GM21528 (cell line): ENCODE measurements around the gene DMAP1.

ENCODE experiments used
- ATAC-seq: cut with Tn5 transposase; IDR thresholded peaks from one replicate; pipeline ENCODE4 v1.9.1; 2021; ENCODE audit warnings: mild to moderate bottlenecking, moderate library complexity; ENCODE audit not compliant: unreplicated experiment, low FRiP score

Gene DMAP1

GRCh38 chr1:44227211-44227610 lies 13.9 kb downstream of the DMAP1 start:
- ATAC-seq: no peak

- ATAC-seq: no peak
Observed at GRCh38 chr1:44228218-44228617, 14.9 kb downstream of the DMAP1 start.

GRCh38 chr1:44229435-44230167 lies 16.3 kb downstream of the DMAP1 start:
- ATAC-seq: no peak

GRCh38 chr1:44230796-44231195 lies 17.5 kb downstream of the DMAP1 start:
- ATAC-seq: no peak

- no peak for ATAC-seq
Observed at GRCh38 chr1:44233593-44233992, 20.3 kb downstream of the DMAP1 start.

- no peak for ATAC-seq
Observed at GRCh38 chr1:44235808-44236207, 22.5 kb downstream of the DMAP1 start.

GRCh38 chr1:44236490-44237272 lies 23.4 kb downstream of the DMAP1 start:
- ATAC-seq: no peak

- no peak for ATAC-seq
Observed at GRCh38 chr1:44237721-44238457, 24.6 kb downstream of the DMAP1 start.

- no peak for ATAC-seq
Observed at GRCh38 chr1:44238660-44239059, 25.4 kb downstream of the DMAP1 start.

- no peak for ATAC-seq
Observed at GRCh38 chr1:44239331-44239960, 26.2 kb downstream of the DMAP1 start.

- ATAC-seq: no peak
Observed at GRCh38 chr1:44239961-44240371, 26.7 kb downstream of the DMAP1 start.

GRCh38 chr1:44240802-44241671 lies 27.8 kb downstream of the DMAP1 start:
- ATAC-seq: no peak

GRCh38 chr1:44242746-44243145 lies 29.5 kb downstream of the DMAP1 start:
- ATAC-seq: no peak

- no peak for ATAC-seq
Observed at GRCh38 chr1:44243782-44244495, 30.7 kb downstream of the DMAP1 start.

- ATAC-seq: no peak
Observed at GRCh38 chr1:44244986-44245385, 31.7 kb downstream of the DMAP1 start.

GRCh38 chr1:44246806-44247205 lies 33.5 kb downstream of the DMAP1 start:
- no peak for ATAC-seq

- ATAC-seq: no peak
Observed at GRCh38 chr1:44249543-44249942, 36.3 kb downstream of the DMAP1 start.

- ATAC-seq: no peak
Observed at GRCh38 chr1:44250068-44250781, 37.0 kb downstream of the DMAP1 start.

GRCh38 chr1:44251486-44251885 lies 38.2 kb downstream of the DMAP1 start:
- ATAC-seq: no peak
